Measurements from ENCODE around the gene ERLEC1.

DNA sequence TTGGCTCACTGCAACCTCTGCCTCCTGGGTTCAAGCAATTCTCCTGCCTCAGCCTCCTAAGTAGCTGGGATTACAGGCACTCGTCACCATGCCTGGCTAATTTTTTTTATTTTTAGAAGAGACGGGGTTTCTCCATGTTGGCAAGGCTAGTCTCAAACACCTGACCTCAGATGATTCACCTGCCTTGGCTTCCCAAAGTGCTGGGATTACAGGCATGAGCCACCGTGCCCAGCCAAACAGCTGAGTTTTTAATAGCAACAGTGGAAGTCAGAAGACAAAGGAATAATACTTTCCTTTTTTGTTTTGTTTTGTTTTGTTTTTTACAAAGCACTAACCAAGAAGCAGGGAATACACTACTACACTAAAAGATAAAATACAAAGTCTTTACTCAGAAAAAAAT, 56.0 kb downstream of the ERLEC1 start:
- TF ChIP-seq POLR2A (IDR thresholded peaks at IDR 0.05; ENCODE audit: low read length) (no peak), GATA1 (IDR thresholded peaks at IDR 0.05; ENCODE audit: low read depth, low read length) (no peak)

Data from erythroblast (primary cell).